Spleen (tissue), 11 donors: ENCODE measurements around the gene EVA1B. TPM values are rescaled to one million over a fixed set of nuclear protein-coding genes. Genes with fewer than 3 reads are reported as not detected.
A peak's percentile ranks its signal among the peaks of the same experiment; 100 is the strongest.

Experiments used
- DNase-seq: peaks from one replicate; pipeline ENCODE4 v3.0.0-alpha.2; 2020
- H3K27ac ChIP-seq, 8 donors: fragments of 200-600 bp; sonication (generic) in 7 of 8; 1 replicate in 4 of 8; 2 replicates in 4 of 8; pipeline versions ENCODE4 v1.5.0 to v1.8.0; 2016 to 2021; ENCODE audit warnings: inconsistent platforms in 4 of 8, mild to moderate bottlenecking in 4 of 8, moderate library complexity in 1 of 8
- H3K27me3 ChIP-seq, 7 donors: fragments of 200-600 bp; sonication (generic) in 6 of 7; replicated peaks in 1 of 7; 1 replicate in 4 of 7; 2 replicates in 3 of 7; pipeline versions ENCODE4 v1.5.0 to v1.8.0; 2016 to 2021; ENCODE audit warnings: inconsistent platforms in 3 of 7, mild to moderate bottlenecking in 1 of 7
- H3K36me3 ChIP-seq, 6 donors: fragments of 200-600 bp; sonication (generic) in 5 of 6; 1 replicate in 4 of 6; 2 replicates in 2 of 6; pipeline versions ENCODE4 v1.5.0 to v1.8.0; 2016 to 2021; ENCODE audit warnings: inconsistent platforms in 2 of 6
- H3K4me1 ChIP-seq, 6 donors: fragments of 200-600 bp; sonication (generic) in 5 of 6; 1 replicate in 3 of 6; 2 replicates in 3 of 6; pipeline versions ENCODE4 v1.5.0 to v1.8.0; 2016 to 2021; ENCODE audit warnings: inconsistent platforms in 3 of 6
- H3K4me3 ChIP-seq, 8 donors: fragments of 200-600 bp; sonication (generic) in 7 of 8; 1 replicate in 4 of 8; 2 replicates in 4 of 8; pipeline versions ENCODE4 v1.5.0 to v1.8.0; 2016 to 2021; ENCODE audit warnings: inconsistent platforms in 4 of 8, mild to moderate bottlenecking in 4 of 8, moderate library complexity in 2 of 8
- H3K9me3 ChIP-seq, 8 donors: fragments of 200-600 bp; sonication (generic) in 7 of 8; 1 replicate in 4 of 8; 2 replicates in 4 of 8; pipeline versions ENCODE4 v1.5.0 to v1.8.0; 2016 to 2021; ENCODE audit warnings: inconsistent platforms in 4 of 8
- CTCF ChIP-seq, 11 experiments: fragments of 200-600 bp in 7 of 11; fragments of 450-650 bp in 4 of 11; sonication (generic) in 4 of 11; IDR thresholded peaks in 8 of 11; conservative IDR thresholded peaks in 3 of 11; 1 replicate in 7 of 11; 2 replicates in 4 of 11; pipeline versions ENCODE4 v1.4.0 to v1.8.0; 2016 to 2021; ENCODE audit warnings: antibody characterized with exemption in 11 of 11, inconsistent platforms in 4 of 11, mild to moderate bottlenecking in 1 of 11
- POLR2A ChIP-seq, 3 donors: fragments of 450-650 bp; IDR thresholded peaks; one replicate each; pipeline ENCODE4 v1.5.1; 2017; ENCODE audit warnings: antibody characterized with exemption in 3 of 3, mild to moderate bottlenecking in 1 of 3
- POLR2AphosphoS5 ChIP-seq, 3 donors: sonication (generic); formaldehyde crosslinking; IDR thresholded peaks; one replicate each; pipeline ENCODE4 v1.5.1; 2017; ENCODE audit warnings: antibody characterized with exemption in 3 of 3
- WGBS, 5 donors: extraction: QIAGEN DNeasy Blood & Tissue Kit in 3 of 5; methylation state at CpG; one replicate each; pipeline versions ENCODE4 v1.1.5 to v1.1.7; 2013 to 2018; 5-methylcytosine and 5-hydroxymethylcytosine counted together
- intact Hi-C: fragments of 100-400 bp; cut with DNase I; formaldehyde crosslinking; loops from one replicate; pipeline ENCODE4 v1.15.0; 2023; ENCODE audit warnings: low total_unique reads
- polyA plus RNA-seq, 3 donors: library from polyadenylated mRNA; stranded (reverse); fragments of 200-250 nt; gene quantifications; one replicate each; pipeline ENCODE4 v1.2.1, GENCODE V29; 2013
- total RNA-seq, 7 donors: library from RNA; depleted of rRNA in 3 of 7; stranded (reverse); fragments of >200 nt in 3 of 7; fragmentation: NEBNext Ultra II Directional in 4 of 7; extraction: Animal tissue kit (Norgen Biotek cat#: 25700) in 4 of 7; gene quantifications; one replicate each; pipeline versions ENCODE4 v1.1.0 to v1.2.1, GENCODE V29; 2016 to 2021
- donor health status: healthy with polysubstance abuse.
- donor health status: DM: no; HTN: no; CAD: no; lungs with moderate emphysema.
- donor health status: DM: no; HTN: no; CAD: no.
- donor health status: Bipolar disorder and iron deficiency.
- donor health status: healthy.
- donor health status: DM: no; HTN: no; CAD: no.
- donor health status: DM: yes; HTN: yes; CAD: no.

EVA1B gene
- total and polyA plus RNA-seq, 10 donors = 17.2 to 77.4 (median 40.5) TPM

GRCh38 chr1:36307601-36308330 is 15.7 kb downstream of the EVA1B start:
- TF ChIP-seq POLR2A (IDR thresholded peaks at IDR 0.05) (no peak), POLR2AphosphoS5 (IDR thresholded peaks at IDR 0.05) (no peak), CTCF (IDR thresholded peaks at IDR 0.05 in 8 of 11, conservative IDR thresholded peaks at IDR 0.05 in 3 of 11) (no peak)
- Histone ChIP-seq H3K4me1 (peaks cover 16 to 47% (median 29%) of the 10 kb centered on the region in 6 donors), H3K27ac (peak overlapping the region in 1 of 8 donors; percentile 87), H3K27me3 (no peaks in the 10 kb centered on the region), H3K36me3 (peaks cover 0 to 26% (median 15%) of the 10 kb centered on the region in 6 donors), H3K4me3 (peak overlapping the region in 6 of 8 donors; percentile 76 to 92 (median 83)), H3K9me3 (no peaks in the 10 kb centered on the region)
- no peak for DNase-seq
- 81 to 93% (median 87%) methylated on average over 8 to 10 of the region's 10 CpGs for WGBS, 5 donors
- intact Hi-C loops = no loop called here

- peak; percentile 98 for DNase-seq
- H3K9me3 ChIP-seq = no peaks in the 10 kb centered on the region
- peak overlapping the region; percentile 50 to 92 (median 82) for H3K4me3 ChIP-seq
- H3K27ac ChIP-seq = peak overlapping the region; percentile 53 to 87 (median 78)
- peak; percentile 86 to 91 (median 87) for TF ChIP-seq POLR2AphosphoS5 (IDR thresholded peaks at IDR 0.05)
- TF ChIP-seq CTCF (IDR thresholded peaks at IDR 0.05 in 8 of 11, conservative IDR thresholded peaks at IDR 0.05 in 3 of 11) = peak in 3 of 11 experiments; percentile 4 to 30 (median 21)
- peak in 1 of 3 donors; percentile 44 for TF ChIP-seq POLR2A (IDR thresholded peaks at IDR 0.05)
- intact Hi-C loops = no loop called here
- H3K4me1 ChIP-seq = peaks cover 16 to 47% (median 29%) of the 10 kb centered on the region in 6 donors
- H3K27me3 ChIP-seq = no peaks in the 10 kb centered on the region
- peaks cover 0 to 33% (median 23%) of the 10 kb centered on the region in 6 donors for H3K36me3 ChIP-seq
- WGBS, 5 donors = 1 to 6% (median 2%) methylated on average over 22 to 46 of the region's 46 CpGs
Measured at GRCh38 chr1:36306902-36307456, 16.5 kb downstream of the EVA1B start.

GRCh38 chr1:36306210-36306901 is 17.1 kb downstream of the EVA1B start, which contains the start of gene SH3D21:
SH3D21 (plus strand) TSS chr1:36306368; CDS start chr1:36306421, 53 bp downstream.
- TF ChIP-seq CTCF (IDR thresholded peaks at IDR 0.05 in 8 of 11, conservative IDR thresholded peaks at IDR 0.05 in 3 of 11) (peak in 1 of 11 experiments; percentile 12), POLR2A (IDR thresholded peaks at IDR 0.05) (no peak), POLR2AphosphoS5 (IDR thresholded peaks at IDR 0.05) (peak; percentile 8 to 58 (median 24))
- Histone ChIP-seq H3K4me3 (peak within 1 kb of the TSS; percentile 50 to 92 (median 82)), H3K9me3 (no peaks in the 10 kb centered on the region), H3K4me1 (peaks cover 16 to 47% (median 29%) of the 10 kb centered on the region in 6 donors), H3K27me3 (no peaks in the 10 kb centered on the region), H3K27ac (peak within 1 kb of the TSS; percentile 53 to 87 (median 78)), H3K36me3 (peaks cover 0 to 40% (median 30%) of the 10 kb centered on the region in 6 donors)
- intact Hi-C loops = no loop called here
- 5 to 18% (median 8%) methylated on average over 8 to 65 of the region's 65 CpGs for WGBS, 5 donors
- peak; percentile 90 for DNase-seq
